H9 (cell line): ENCODE results near the gene STYXL2. TPM values are rescaled to one million over a fixed set of nuclear protein-coding genes. Genes with fewer than 3 reads are reported as not detected.

Source experiments
- DNase-seq: peaks from one replicate; pipeline ENCODE4 v3.0.0-alpha.2; 2017
- H2AFZ ChIP-seq: one replicate; pipeline ENCODE4 v1.6.1; 2013; ENCODE audit warnings: mild to moderate bottlenecking, low read length, control low read depth, moderate library complexity
- H2AK5ac ChIP-seq: 2 replicates; pipeline ENCODE4 v1.6.1; 2013; ENCODE audit warnings: low read length, control low read depth, mixed read lengths; ENCODE audit not compliant: insufficient read length
- H2BK120ac ChIP-seq: one replicate; pipeline ENCODE4 v1.6.1; 2013; ENCODE audit warnings: low read depth, mild to moderate bottlenecking, low read length, control low read depth, inconsistent platforms; ENCODE audit not compliant: poor library complexity, severe bottlenecking
- H2BK12ac ChIP-seq: 2 replicates; pipeline ENCODE4 v1.6.1; 2013; ENCODE audit warnings: low read length, control low read depth, mixed read lengths, low read depth; ENCODE audit not compliant: insufficient read length
- H2BK15ac ChIP-seq: 2 replicates; pipeline ENCODE4 v1.6.1; 2013; ENCODE audit warnings: low read depth, low read length, control low read depth
- H2BK20ac ChIP-seq: one replicate; pipeline ENCODE4 v1.6.1; 2013; ENCODE audit warnings: low read depth, mild to moderate bottlenecking, low read length, control low read depth, inconsistent platforms; ENCODE audit not compliant: poor library complexity, severe bottlenecking
- H2BK5ac ChIP-seq: 2 replicates; pipeline ENCODE4 v1.6.1; 2013; ENCODE audit warnings: low read length, control low read depth, mixed read lengths; ENCODE audit not compliant: insufficient read length
- H3K14ac ChIP-seq: 2 replicates; pipeline ENCODE4 v1.6.1; 2013; ENCODE audit warnings: low read length, control low read depth; ENCODE audit not compliant: insufficient read depth
- H3K18ac ChIP-seq: 2 replicates; pipeline ENCODE4 v1.6.1; 2013; ENCODE audit warnings: low read depth, mild to moderate bottlenecking, mixed read lengths, low read length, control low read depth; ENCODE audit not compliant: insufficient read length
- H3K23ac ChIP-seq: 2 replicates; pipeline ENCODE4 v1.6.1; 2013; ENCODE audit warnings: low read length, control low read depth, mixed read lengths, low read depth; ENCODE audit not compliant: insufficient read length
- H3K23me2 ChIP-seq: 2 replicates; pipeline ENCODE4 v1.6.1; 2013; ENCODE audit warnings: low read depth, mild to moderate bottlenecking, mixed read lengths, low read length, control low read depth; ENCODE audit not compliant: insufficient read length, poor library complexity, severe bottlenecking
- H3K27ac ChIP-seq: 2 replicates; pipeline ENCODE4 v1.5.1; 2013; ENCODE audit warnings: low read length, control low read depth, mixed read lengths, low read depth; ENCODE audit not compliant: insufficient read length
- H3K27me3 ChIP-seq: 2 replicates; pipeline ENCODE4 v1.6.1; 2013; ENCODE audit warnings: low read length, control low read depth, inconsistent platforms; ENCODE audit not compliant: insufficient read depth
- H3K4ac ChIP-seq: 2 replicates; pipeline ENCODE4 v1.6.1; 2013; ENCODE audit warnings: low read depth, mild to moderate bottlenecking, control low read depth, inconsistent platforms, low read length, moderate library complexity
- H3K4me1 ChIP-seq: 2 replicates; pipeline ENCODE4 v1.6.1; 2013; ENCODE audit warnings: low read length, control low read depth, inconsistent platforms; ENCODE audit not compliant: insufficient read depth
- H3K4me2 ChIP-seq: 2 replicates; pipeline ENCODE4 v1.6.1; 2013; ENCODE audit warnings: low read length, control low read depth, mixed read lengths; ENCODE audit not compliant: insufficient read length, insufficient read depth
- H3K56ac ChIP-seq: 2 replicates; pipeline ENCODE4 v1.6.1; 2013; ENCODE audit warnings: low read depth, mild to moderate bottlenecking, mixed read lengths, low read length, control low read depth; ENCODE audit not compliant: insufficient read length
- H3K79me1 ChIP-seq: 2 replicates; pipeline ENCODE4 v1.6.1; 2013; ENCODE audit warnings: low read depth, mild to moderate bottlenecking, moderate library complexity, low read length, control low read depth, inconsistent platforms; ENCODE audit not compliant: insufficient read depth, poor library complexity, severe bottlenecking
- H3K79me2 ChIP-seq: 2 replicates; pipeline ENCODE4 v1.6.1; 2013; ENCODE audit warnings: low read length, control low read depth, inconsistent platforms; ENCODE audit not compliant: insufficient read depth
- H3K9ac ChIP-seq: 2 replicates; pipeline ENCODE4 v1.6.1; 2013; ENCODE audit warnings: low read length, control low read depth, mixed read lengths; ENCODE audit not compliant: insufficient read length; ENCODE audit errors: extremely low read depth
- H3K9me3 ChIP-seq: one replicate; pipeline ENCODE4 v1.6.1; 2013; ENCODE audit warnings: low read depth, low read length, inconsistent platforms; ENCODE audit not compliant: control insufficient read depth
- H3T11ph ChIP-seq: one replicate; pipeline ENCODE4 v1.6.1; 2013; ENCODE audit warnings: mild to moderate bottlenecking, low read length, control low read depth, inconsistent platforms
- H4K20me1 ChIP-seq: one replicate; pipeline ENCODE4 v1.6.1; 2013; ENCODE audit not compliant: control insufficient read depth, insufficient read length, insufficient read depth
- H4K5ac ChIP-seq: 2 replicates; pipeline ENCODE4 v1.6.1; 2013; ENCODE audit warnings: low read depth, mild to moderate bottlenecking, mixed read lengths, low read length, control low read depth; ENCODE audit not compliant: insufficient read length
- H4K8ac ChIP-seq: replicated peaks from 2 replicates; pipeline ENCODE4 v1.6.1; 2013; ENCODE audit warnings: low read length, control low read depth, mixed read lengths, low read depth; ENCODE audit not compliant: insufficient read length
- H4K91ac ChIP-seq: 2 replicates; pipeline ENCODE4 v1.6.1; 2013; ENCODE audit warnings: low read depth, mild to moderate bottlenecking, moderate library complexity, mixed read lengths, low read length, control low read depth; ENCODE audit not compliant: insufficient read length
- H3K27ac Mint-ChIP-seq, 3 experiments: 2 replicates in 2 of 3; 3 replicates in 1 of 3; pipeline ENCODE4 v1.8.0; 2020 to 2021; ENCODE audit warnings: mixed read lengths in 3 of 3, mild to moderate bottlenecking in 1 of 3, moderate library complexity in 1 of 3
- H3K27me3 Mint-ChIP-seq: 2 replicates; pipeline ENCODE4 v1.8.0; 2021; ENCODE audit warnings: low read depth, mild to moderate bottlenecking, moderate library complexity, mixed read lengths
- H3K36me3 Mint-ChIP-seq, 3 experiments: 2 replicates in 2 of 3; 3 replicates in 1 of 3; pipeline ENCODE4 v1.8.0; 2020 to 2021; ENCODE audit warnings: low read depth in 3 of 3, mixed read lengths in 3 of 3; ENCODE audit not compliant: insufficient read depth in 1 of 3
- H3K4me1 Mint-ChIP-seq, 2 experiments: 2 replicates each; pipeline ENCODE4 v1.8.0; 2020; ENCODE audit warnings: mixed read lengths in 2 of 2
- H3K4me3 Mint-ChIP-seq, 2 experiments: 2 replicates in 1 of 2; 3 replicates in 1 of 2; pipeline ENCODE4 v1.8.0; 2020 to 2021; ENCODE audit warnings: mild to moderate bottlenecking in 2 of 2, mixed read lengths in 2 of 2, moderate library complexity in 1 of 2
- H3K9me3 Mint-ChIP-seq, 2 experiments: 2 replicates in 1 of 2; 3 replicates in 1 of 2; pipeline ENCODE4 v1.8.0; 2020; ENCODE audit warnings: mild to moderate bottlenecking in 2 of 2, mixed read lengths in 2 of 2, moderate library complexity in 1 of 2
- CTCF ChIP-seq: fragments of 200-600 bp; sonication (generic); conservative IDR thresholded peaks from 3 replicates; pipeline ENCODE4 v1.8.0; 2021; ENCODE audit warnings: antibody characterized with exemption, mild to moderate bottlenecking
- WGBS: extraction: QIAGEN DNeasy Blood & Tissue Kit; methylation state at CpG from one replicate; pipeline ENCODE4 v1.1.7; 2013; ENCODE audit warnings: missing lambda C conversion rate, low lambda C conversion rate, mixed read lengths; ENCODE audit not compliant: insufficient read length; ENCODE audit errors: extremely low coverage; 5-methylcytosine and 5-hydroxymethylcytosine counted together
- total RNA-seq: library from RNA; stranded (reverse); gene quantifications from 2 replicates; pipeline ENCODE4 v1.2.1, GENCODE V29; 2021

The STYXL2 gene
- total RNA-seq, 1 experiment from 2014 or later: 0.09 TPM

DNA sequence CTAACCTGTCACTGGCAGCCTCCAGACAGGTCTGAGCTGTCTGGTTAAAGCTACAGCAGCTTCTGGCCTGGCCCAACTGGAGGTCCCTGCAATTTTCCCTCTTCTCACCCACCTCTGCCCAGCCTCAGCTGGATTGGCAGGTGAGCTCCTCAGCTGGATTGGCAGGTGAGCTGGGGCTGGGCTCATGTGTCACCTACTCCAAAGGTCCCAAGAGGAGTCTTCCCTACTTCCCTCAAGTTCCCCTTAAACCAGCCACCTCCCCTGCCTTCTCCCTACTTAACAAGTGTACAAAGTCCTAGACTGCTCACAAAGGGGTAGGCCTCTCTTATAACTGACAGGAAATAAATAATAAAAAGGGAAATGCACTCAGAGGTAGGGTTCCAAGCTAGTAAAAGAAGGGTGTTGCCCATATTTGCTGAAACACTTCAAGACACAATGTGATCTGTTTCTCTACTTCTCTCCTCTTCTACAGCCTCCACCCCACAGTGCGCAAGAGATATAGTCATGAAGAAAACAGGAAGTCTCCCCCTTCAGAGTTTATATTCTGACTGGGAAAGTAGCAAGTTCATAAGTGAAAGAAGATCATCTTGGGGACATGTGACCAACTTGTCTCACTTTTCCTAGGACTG, 3.4 kb upstream of the STYXL2 start, which contains the start of gene GPA33:
Gene GPA33 (minus strand): TSS at position 64 of the 629 bp plus-strand sequence. CDS start 90 bp downstream, outside the sequence.
- Histone ChIP-seq H3K23me2 (no peaks in the 10 kb centered on the region), H2BK5ac (no peak within 1 kb of the TSS), H2BK120ac (no peak within 1 kb of the TSS), H3K4me2 (no peak within 1 kb of the TSS), H3T11ph (no peak within 1 kb of the TSS), H3K14ac (no peak within 1 kb of the TSS), H3K56ac (no peak within 1 kb of the TSS), H3K9ac (no peak within 1 kb of the TSS), H4K8ac (no peak within 1 kb of the TSS), H2BK20ac (no peak within 1 kb of the TSS), H3K4me1 (no peaks in the 10 kb centered on the region), H3K9me3 (no peaks in the 10 kb centered on the region), H4K91ac (no peak within 1 kb of the TSS), H4K20me1 (no peaks in the 10 kb centered on the region), H3K23ac (no peak within 1 kb of the TSS), H2AFZ (no peak within 1 kb of the TSS), H3K18ac (no peak within 1 kb of the TSS), H2AK5ac (no peak within 1 kb of the TSS), H2BK15ac (no peak within 1 kb of the TSS), H2BK12ac (no peak within 1 kb of the TSS), H3K27me3 (no peaks in the 10 kb centered on the region; the same call in 1 of the 2 replicates), H3K27ac (no peak within 1 kb of the TSS), H3K79me2 (no peaks in the 10 kb centered on the region), H3K79me1 (no peaks in the 10 kb centered on the region), H4K5ac (no peak within 1 kb of the TSS), H3K4ac (no peak within 1 kb of the TSS)
- H3K4me3 Mint-ChIP-seq: no peak within 1 kb of the TSS
- no peaks in the 10 kb centered on the region for H3K9me3 Mint-ChIP-seq
- no peak within 1 kb of the TSS for H3K27ac Mint-ChIP-seq
- no CpG with 5 or more reads among the region's 1 CpG for WGBS
- TF ChIP-seq CTCF: no peak
- H3K27me3 Mint-ChIP-seq: peaks cover 1% of the 10 kb centered on the region; the same call in 1 of the 2 replicates
- no peak for DNase-seq
- H3K4me1 Mint-ChIP-seq: peaks cover 18 to 27% of the 10 kb centered on the region in 2 experiments
- no peaks in the 10 kb centered on the region for H3K36me3 Mint-ChIP-seq
